SK-N-SH (cell line): ENCODE data around the gene TADA2B. TPM values are rescaled to one million over a fixed set of nuclear protein-coding genes. Genes with fewer than 3 reads are reported as not detected.

Source experiments
- ELF1 ChIP-seq: IDR thresholded peaks from 2 replicates; pipeline ENCODE4 v1.4.0; 2012
- FOXM1 ChIP-seq: IDR thresholded peaks from 2 replicates; pipeline ENCODE4 v1.4.0; 2012; ENCODE audit warnings: low read depth, mild to moderate bottlenecking
- JUND ChIP-seq: IDR thresholded peaks from 2 replicates; pipeline ENCODE4 v1.4.0; 2012
- MEF2A ChIP-seq: IDR thresholded peaks from 2 replicates; pipeline ENCODE4 v1.4.0; 2012; ENCODE audit warnings: low read depth, borderline replicate concordance
- PBX3 ChIP-seq: IDR thresholded peaks from 2 replicates; pipeline ENCODE4; 2012
- RAD21 ChIP-seq: IDR thresholded peaks from 2 replicates; pipeline ENCODE4 v1.6.1; 2012; ENCODE audit warnings: mild to moderate bottlenecking, low read length
- REST ChIP-seq: IDR thresholded peaks from 2 replicates; pipeline ENCODE4 v1.6.1; 2012; ENCODE audit warnings: mild to moderate bottlenecking, low read depth, low read length, moderate library complexity
- RFX5 ChIP-seq: IDR thresholded peaks from 2 replicates; pipeline ENCODE4 v1.6.1; 2012; ENCODE audit warnings: mild to moderate bottlenecking, improper control_type of control experiment, low read length
- SIN3A ChIP-seq: IDR thresholded peaks from 2 replicates; pipeline ENCODE4 v1.6.1; 2012; ENCODE audit warnings: low read depth, mild to moderate bottlenecking, low read length, moderate library complexity, borderline replicate concordance
- TAF1 ChIP-seq: IDR thresholded peaks from 2 replicates; pipeline ENCODE4 v1.6.1; 2012; ENCODE audit warnings: low read depth, mild to moderate bottlenecking, low read length, moderate library complexity, borderline replicate concordance
- YY1 ChIP-seq: IDR thresholded peaks from 2 replicates; pipeline ENCODE4 v1.4.0; 2012; ENCODE audit warnings: low read depth, mild to moderate bottlenecking
- ZBTB33 ChIP-seq: IDR thresholded peaks from 2 replicates; pipeline ENCODE4 v1.4.0; 2012; ENCODE audit warnings: low read depth, borderline replicate concordance
- polyA plus RNA-seq, 3 experiments: library from polyadenylated mRNA; depleted of rRNA; stranded (reverse); fragments of >200 nt; gene quantifications; 2 replicates each; pipeline ENCODE4 v1.2.3, GENCODE V29; 2012
- TF ChIP-seq, protein P1 (sequence below): fragments of 150-350 bp; IDR thresholded peaks from 2 replicates; pipeline ENCODE4 v1.6.1; 2016; ENCODE audit warnings: mild to moderate bottlenecking, low read depth, low read length
- TF ChIP-seq, protein P2 (sequence below): fragments of 150-350 bp; IDR thresholded peaks from 2 replicates; pipeline ENCODE4 v1.6.1; 2017; ENCODE audit warnings: antibody characterized with exemption, low read length, low read depth, borderline replicate concordance

Gene TADA2B
- polyA plus RNA-seq, 1 of the 3 experiments (the other 2 are of a cell fraction) = 8.0 TPM

- TF ChIP-seq, protein P1, sequence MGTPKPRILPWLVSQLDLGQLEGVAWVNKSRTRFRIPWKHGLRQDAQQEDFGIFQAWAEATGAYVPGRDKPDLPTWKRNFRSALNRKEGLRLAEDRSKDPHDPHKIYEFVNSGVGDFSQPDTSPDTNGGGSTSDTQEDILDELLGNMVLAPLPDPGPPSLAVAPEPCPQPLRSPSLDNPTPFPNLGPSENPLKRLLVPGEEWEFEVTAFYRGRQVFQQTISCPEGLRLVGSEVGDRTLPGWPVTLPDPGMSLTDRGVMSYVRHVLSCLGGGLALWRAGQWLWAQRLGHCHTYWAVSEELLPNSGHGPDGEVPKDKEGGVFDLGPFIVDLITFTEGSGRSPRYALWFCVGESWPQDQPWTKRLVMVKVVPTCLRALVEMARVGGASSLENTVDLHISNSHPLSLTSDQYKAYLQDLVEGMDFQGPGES = peak; percentile 65
- 0 out of 2 replicates have a peak, but pooled peaks have one; percentile 42 for TF ChIP-seq PBX3
- 0 out of 2 replicates have a peak, but pooled peaks have one; percentile 37 for TF ChIP-seq YY1
- 0 out of 2 replicates have a peak, but pooled peaks have one; percentile 19 for TF ChIP-seq ELF1
- TF ChIP-seq RAD21 = no peak
- TF ChIP-seq REST = no peak
- TF ChIP-seq, protein P2, sequence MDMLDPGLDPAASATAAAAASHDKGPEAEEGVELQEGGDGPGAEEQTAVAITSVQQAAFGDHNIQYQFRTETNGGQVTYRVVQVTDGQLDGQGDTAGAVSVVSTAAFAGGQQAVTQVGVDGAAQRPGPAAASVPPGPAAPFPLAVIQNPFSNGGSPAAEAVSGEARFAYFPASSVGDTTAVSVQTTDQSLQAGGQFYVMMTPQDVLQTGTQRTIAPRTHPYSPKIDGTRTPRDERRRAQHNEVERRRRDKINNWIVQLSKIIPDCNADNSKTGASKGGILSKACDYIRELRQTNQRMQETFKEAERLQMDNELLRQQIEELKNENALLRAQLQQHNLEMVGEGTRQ = no peak
- TF ChIP-seq SIN3A = peak; percentile 95
- TF ChIP-seq RFX5 = peak; percentile 88
- TF ChIP-seq ZBTB33 = no peak
- TF ChIP-seq JUND = no peak
- no peak for TF ChIP-seq MEF2A
- peak; percentile 42; the same call in 1 of the 2 replicates for TF ChIP-seq TAF1
- TF ChIP-seq FOXM1 = no peak
These were observed 479 bp upstream of the TADA2B start (continued) for GRCh38 chr4:7042503-7043283.
